DOHH2 (cell line): ENCODE data around the gene MASP1.

Experiments used
- H3F3A ChIP-seq: fragments of 200-600 bp; sonication (generic), shearing (Covaris generic); 2 replicates; pipeline ENCODE4 v1.6.0; 2016; ENCODE audit warnings: antibody characterized with exemption, mild to moderate bottlenecking; ENCODE audit not compliant: control insufficient read depth, insufficient read depth
- H3K27ac ChIP-seq: fragments of 200-600 bp; sonication (generic); 2 replicates; pipeline ENCODE4 v1.5.1; 2014; ENCODE audit warnings: low read depth, mild to moderate bottlenecking, low read length, moderate library complexity
- H3K27me3 ChIP-seq: fragments of 200-600 bp; sonication (generic); 2 replicates; pipeline ENCODE4 v1.6.1; 2014; ENCODE audit warnings: mild to moderate bottlenecking, low read length, mixed read lengths; ENCODE audit not compliant: control insufficient read depth
- H3K36me3 ChIP-seq: fragments of 200-600 bp; sonication (generic); 2 replicates; pipeline ENCODE4 v1.6.1; 2014; ENCODE audit warnings: mild to moderate bottlenecking, low read length, moderate library complexity, mixed read lengths; ENCODE audit not compliant: control insufficient read depth
- H3K4me1 ChIP-seq: fragments of 200-600 bp; sonication (generic); 2 replicates; pipeline ENCODE4 v1.6.1; 2014; ENCODE audit warnings: mild to moderate bottlenecking, low read length, mixed read lengths; ENCODE audit not compliant: control insufficient read depth
- H3K4me2 ChIP-seq: fragments of 200-600 bp; sonication (generic); 2 replicates; pipeline ENCODE4 v1.6.0; 2014; ENCODE audit warnings: mild to moderate bottlenecking, low read length, moderate library complexity
- H3K4me3 ChIP-seq: fragments of 200-600 bp; sonication (generic); 2 replicates; pipeline ENCODE4 v1.5.1; 2014; ENCODE audit warnings: mild to moderate bottlenecking, low read length, mixed read lengths
- H3K79me2 ChIP-seq: fragments of 200-600 bp; sonication (generic); 2 replicates; pipeline ENCODE4 v1.6.1; 2014; ENCODE audit warnings: mild to moderate bottlenecking, low read length, mixed read lengths; ENCODE audit not compliant: control insufficient read depth
- H3K9me2 ChIP-seq: fragments of 200-600 bp; sonication (generic); replicated peaks from 2 replicates; pipeline ENCODE4 v1.6.1; 2014; ENCODE audit warnings: mild to moderate bottlenecking, low read length, mixed read lengths; ENCODE audit not compliant: control insufficient read depth
- H3K9me3 ChIP-seq: fragments of 200-600 bp; sonication (generic); 2 replicates; pipeline ENCODE4 v1.6.1; 2014; ENCODE audit warnings: antibody characterized with exemption, low read length, mixed read lengths; ENCODE audit not compliant: control insufficient read depth, insufficient read depth
- H4K20me1 ChIP-seq: fragments of 200-600 bp; sonication (generic); 2 replicates; pipeline ENCODE4 v1.6.0; 2014; ENCODE audit warnings: low read depth, mild to moderate bottlenecking, antibody characterized with exemption, low read length, moderate library complexity; ENCODE audit not compliant: control insufficient read depth, insufficient read depth
- CTCF ChIP-seq: fragments of 200-600 bp; sonication (generic); IDR thresholded peaks from one replicate; pipeline ENCODE4 v1.5.1; 2014; ENCODE audit warnings: antibody characterized with exemption, mild to moderate bottlenecking, low read depth, low read length; ENCODE audit not compliant: poor library complexity, severe bottlenecking
- EZH2phosphoT487 ChIP-seq: fragments of 200-600 bp; sonication (generic); IDR thresholded peaks from 2 replicates; pipeline ENCODE4 v1.6.1; 2017; ENCODE audit warnings: borderline replicate concordance, mild to moderate bottlenecking, antibody characterized with exemption, low read length, moderate library complexity, mixed read lengths

MASP1 gene

GRCh38 chr3:187265461-187265955 is 26.0 kb downstream of the MASP1 start:
- Histone ChIP-seq H3K9me2 (no peaks in the 10 kb centered on the region), H3K9me3 (0 out of 2 replicates have a peak, but pooled peaks cover 7% of the 10 kb centered on the region), H3K4me1 (no peaks in the 10 kb centered on the region), H4K20me1 (no peaks in the 10 kb centered on the region), H3K79me2 (no peaks in the 10 kb centered on the region), H3K27ac (no peak overlapping the region), H3K27me3 (peaks cover 3% of the 10 kb centered on the region; the same call in 1 of the 2 replicates), H3F3A (no peaks in the 10 kb centered on the region), H3K36me3 (no peaks in the 10 kb centered on the region), H3K4me3 (no peak overlapping the region), H3K4me2 (no peak overlapping the region)
- no peak for TF ChIP-seq CTCF

DNA sequence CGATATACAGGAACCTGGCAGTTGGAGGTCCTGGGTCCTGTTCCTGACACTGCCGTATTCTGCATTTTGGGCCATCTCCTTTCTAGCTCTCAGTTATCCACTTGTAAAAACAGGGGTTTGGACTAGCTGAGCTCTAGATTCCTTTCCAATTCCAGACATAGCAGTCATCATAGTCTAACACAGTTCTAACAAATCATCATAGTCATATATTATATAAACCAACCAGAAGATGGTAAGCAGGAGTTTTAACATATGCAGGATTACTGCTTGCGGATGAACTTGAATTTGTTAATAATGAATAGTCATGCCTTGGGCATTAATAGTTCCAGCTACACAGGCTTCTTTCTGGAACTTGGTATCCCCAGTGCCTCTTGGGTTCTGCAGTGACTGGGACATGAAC is 26.6 kb downstream of the MASP1 start:
- Histone ChIP-seq H3K4me2 (no peak overlapping the region), H3K4me3 (no peak overlapping the region), H3K27me3 (peaks cover 3% of the 10 kb centered on the region; the same call in 1 of the 2 replicates), H3K79me2 (no peaks in the 10 kb centered on the region), H3K4me1 (no peaks in the 10 kb centered on the region), H3K9me3 (0 out of 2 replicates have a peak, but pooled peaks cover 7% of the 10 kb centered on the region), H3K9me2 (no peaks in the 10 kb centered on the region), H3K27ac (no peak overlapping the region), H4K20me1 (no peaks in the 10 kb centered on the region), H3K36me3 (no peaks in the 10 kb centered on the region), H3F3A (no peaks in the 10 kb centered on the region)
- TF ChIP-seq EZH2phosphoT487 (no peak), CTCF (no peak)

DNA sequence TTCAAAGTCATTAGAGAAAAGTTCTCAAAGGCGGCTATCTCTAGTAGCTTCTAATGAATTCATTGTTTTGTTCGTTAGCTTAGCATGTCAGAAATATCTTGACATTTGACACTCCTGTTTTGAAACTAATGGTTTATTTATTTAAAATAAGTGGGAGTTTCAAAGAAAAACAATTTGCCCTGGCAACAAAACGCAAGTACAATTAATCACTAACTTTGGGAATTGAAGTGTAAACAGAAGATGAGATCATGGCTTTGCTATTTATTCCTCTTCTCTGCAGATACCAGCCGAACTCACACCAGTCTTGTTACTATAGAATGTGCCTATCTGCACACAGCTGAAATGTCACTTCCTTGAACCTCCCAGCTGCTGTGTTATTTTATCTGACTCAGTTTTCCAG is 27.5 kb downstream of the MASP1 start:
- Histone ChIP-seq H3K36me3 (no peaks in the 10 kb centered on the region), H3K4me3 (no peak overlapping the region), H3K27ac (no peak overlapping the region), H4K20me1 (no peaks in the 10 kb centered on the region), H3K4me1 (no peaks in the 10 kb centered on the region), H3K9me3 (no peaks in the 10 kb centered on the region), H3F3A (no peaks in the 10 kb centered on the region), H3K79me2 (no peaks in the 10 kb centered on the region), H3K9me2 (no peaks in the 10 kb centered on the region), H3K4me2 (no peak overlapping the region), H3K27me3 (peaks cover 3% of the 10 kb centered on the region; the same call in 1 of the 2 replicates)
- TF ChIP-seq EZH2phosphoT487 (no peak), CTCF (no peak)

DNA sequence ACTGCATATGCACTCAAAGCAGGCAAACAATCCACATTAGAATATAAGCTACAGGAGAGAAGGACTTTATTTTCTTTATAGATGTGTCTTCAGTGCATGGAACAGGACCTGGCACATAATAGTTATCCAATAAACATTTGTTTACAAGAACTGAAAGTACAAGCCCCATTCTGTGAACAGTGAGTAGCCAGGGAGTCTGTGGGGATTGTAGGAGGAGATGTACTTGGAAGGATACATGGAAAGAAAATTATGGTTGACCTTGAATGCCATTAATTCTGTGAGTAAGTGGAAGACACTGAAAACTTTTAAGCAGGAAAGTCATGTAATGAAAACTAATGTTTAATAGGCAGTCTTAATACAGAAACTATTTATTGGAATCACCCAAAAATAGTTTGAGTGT is 28.3 kb downstream of the MASP1 start:
- H3K9me2 ChIP-seq: no peaks in the 10 kb centered on the region
- H3K27ac ChIP-seq: no peak overlapping the region
- peaks cover 3% of the 10 kb centered on the region; the same call in 1 of the 2 replicates for H3K27me3 ChIP-seq
- H4K20me1 ChIP-seq: no peaks in the 10 kb centered on the region
- no peaks in the 10 kb centered on the region for H3K36me3 ChIP-seq
- H3F3A ChIP-seq: no peaks in the 10 kb centered on the region
- TF ChIP-seq EZH2phosphoT487 (no peak), CTCF (no peak)
- H3K79me2 ChIP-seq: no peaks in the 10 kb centered on the region
- H3K4me3 ChIP-seq: no peak overlapping the region
- H3K4me2 ChIP-seq: no peak overlapping the region
- H3K4me1 ChIP-seq: no peaks in the 10 kb centered on the region
- H3K9me3 ChIP-seq: no peaks in the 10 kb centered on the region
